DMS 273 (cell line): ENCODE data around the gene MEMO1.

Experiments used
- DNase-seq: peaks from one replicate; lab custom pipeline; 2025; ENCODE audit not compliant: unreplicated experiment; lab: John Stamatoyannopoulos, UW

The MEMO1 gene

DNA sequence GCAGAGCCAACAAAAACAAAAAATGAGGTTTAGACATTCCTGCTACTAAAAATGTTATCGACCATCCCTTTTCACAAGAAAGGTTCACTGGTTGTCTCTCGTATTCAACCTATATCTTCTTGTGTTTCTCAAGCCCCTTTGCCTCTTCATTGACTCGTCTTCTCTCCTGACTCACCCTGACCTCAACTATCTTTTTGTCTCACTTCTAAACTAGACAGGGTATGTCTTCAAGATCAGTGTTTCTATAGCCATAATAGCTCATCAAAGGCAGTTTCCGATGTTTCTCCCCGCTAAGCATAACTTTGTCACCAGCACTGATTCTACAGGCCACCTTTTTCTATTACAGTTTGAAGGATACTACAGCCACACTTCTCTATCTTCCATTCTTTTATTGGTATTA, 178.4 kb downstream of the MEMO1 start:
- DNase-seq: no peak

DNA sequence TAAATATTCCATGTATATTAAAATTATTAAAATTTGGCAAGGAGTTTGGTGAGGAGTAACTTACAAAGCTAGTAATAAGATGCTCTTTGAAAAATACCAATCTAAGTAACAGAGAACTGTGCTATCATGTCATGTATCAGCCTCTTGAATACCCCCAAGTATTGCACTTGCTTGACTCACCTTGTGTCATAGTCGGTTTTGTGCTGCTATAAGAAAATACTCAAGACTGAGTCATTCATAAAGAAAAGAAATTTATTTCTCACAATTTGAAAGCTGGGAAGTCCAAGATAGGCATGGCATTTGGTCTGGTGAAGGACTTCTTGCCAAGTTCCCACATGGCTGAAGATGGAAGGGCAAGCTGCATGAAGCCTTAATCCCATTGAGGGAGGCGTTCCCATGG, 179.2 kb downstream of the MEMO1 start:
- no peak for DNase-seq

DNA sequence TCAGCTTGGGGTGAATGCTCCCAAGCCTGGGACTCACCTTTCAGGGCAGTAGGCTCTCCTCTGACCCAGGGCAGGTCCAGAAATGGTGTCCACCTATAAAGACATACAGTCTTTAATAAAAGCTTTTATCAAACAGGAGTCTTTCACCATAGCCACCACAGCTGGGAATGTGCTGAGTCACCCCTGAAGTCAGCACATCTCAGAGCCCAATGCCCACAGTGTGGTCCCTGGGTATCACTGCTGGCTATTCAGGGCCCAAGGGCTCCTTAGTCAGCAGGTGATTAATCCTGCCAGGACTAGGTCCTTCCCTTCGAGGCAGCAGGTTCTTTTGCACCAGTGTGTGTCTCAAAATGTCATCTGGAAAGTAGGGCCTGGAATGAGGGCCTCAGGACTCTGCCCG, 181.9 kb downstream of the MEMO1 start:
- no peak for DNase-seq

DNA sequence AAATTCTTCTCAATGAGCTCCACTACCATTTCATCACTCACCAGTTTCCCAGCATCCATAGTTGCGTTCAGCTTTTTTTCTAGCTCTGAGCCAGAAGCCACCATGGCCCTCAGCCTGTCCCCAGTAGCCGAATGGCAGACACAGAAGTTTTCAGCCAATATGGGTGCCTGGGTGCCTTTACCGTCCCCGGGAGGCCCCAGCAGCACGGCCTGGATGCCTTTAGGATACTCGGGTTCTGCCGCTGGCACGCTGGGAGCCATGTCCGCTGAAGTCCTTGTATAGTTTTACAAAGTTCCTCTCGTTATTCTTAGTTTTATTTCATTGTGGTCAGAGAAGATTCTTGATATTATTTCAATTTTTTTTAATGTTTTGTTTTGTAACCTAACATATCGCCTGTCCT, 187.2 kb downstream of the MEMO1 start:
- no peak for DNase-seq

DNA sequence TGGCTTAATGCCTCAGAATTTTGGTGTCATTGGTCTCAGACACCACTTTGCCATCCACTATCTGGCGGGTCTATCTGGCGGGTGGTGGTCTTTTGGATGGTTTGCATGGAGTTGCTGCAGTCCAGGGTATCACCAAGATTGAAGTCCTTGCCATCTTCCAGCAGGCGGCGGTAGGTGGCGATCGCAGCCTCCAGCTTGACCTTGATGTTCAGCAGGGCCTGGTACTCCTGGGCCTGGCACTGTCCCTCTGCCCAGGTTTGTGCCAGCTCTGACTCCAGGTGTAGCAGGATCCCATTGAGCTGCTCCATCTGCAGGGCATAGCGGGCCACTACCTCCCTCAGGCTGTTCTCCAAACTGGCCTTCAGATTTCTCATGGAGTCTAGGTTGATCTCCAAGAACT, 188.2 kb downstream of the MEMO1 start:
- no peak for DNase-seq
